GM19467 (cell line): Measurements from ENCODE around the gene AUTS2.

Source experiments
- ATAC-seq: cut with Tn5 transposase; IDR thresholded peaks from one replicate; pipeline ENCODE4 v1.9.1; 2021; ENCODE audit warnings: mild to moderate bottlenecking, moderate library complexity; ENCODE audit not compliant: unreplicated experiment

The AUTS2 gene

GRCh38 chr7:69654849-69655707, 56.8 kb downstream of the AUTS2 start:
- ATAC-seq: no peak

GRCh38 chr7:69656077-69656476, 57.8 kb downstream of the AUTS2 start:
- ATAC-seq: no peak

GRCh38 chr7:69656890-69657289, 58.6 kb downstream of the AUTS2 start:
- no peak for ATAC-seq

GRCh38 chr7:69657331-69657730, 59.1 kb downstream of the AUTS2 start:
- no peak for ATAC-seq

- ATAC-seq: no peak
Measured at GRCh38 chr7:69657985-69658384, 59.7 kb downstream of the AUTS2 start.

- no peak for ATAC-seq
Measured at GRCh38 chr7:69659983-69660382, 61.7 kb downstream of the AUTS2 start.

- ATAC-seq: no peak
Measured at GRCh38 chr7:69661342-69661741, 63.1 kb downstream of the AUTS2 start.

- no peak for ATAC-seq
Measured at GRCh38 chr7:69663911-69664832, 65.9 kb downstream of the AUTS2 start.

- no peak for ATAC-seq
Measured at GRCh38 chr7:69665369-69665768, 67.1 kb downstream of the AUTS2 start.

- no peak for ATAC-seq
Measured at GRCh38 chr7:69668339-69668870, 70.1 kb downstream of the AUTS2 start.

GRCh38 chr7:69670701-69671100, 72.4 kb downstream of the AUTS2 start:
- no peak for ATAC-seq

GRCh38 chr7:69673074-69673473, 74.8 kb downstream of the AUTS2 start:
- no peak for ATAC-seq

GRCh38 chr7:69674701-69675182, 76.5 kb downstream of the AUTS2 start:
- peak; percentile 91 for ATAC-seq

- ATAC-seq: no peak
Measured at GRCh38 chr7:69676247-69676646, 78.0 kb downstream of the AUTS2 start.

GRCh38 chr7:69677054-69677852, 79.0 kb downstream of the AUTS2 start:
- ATAC-seq: no peak

- ATAC-seq: no peak
Measured at GRCh38 chr7:69677881-69678493, 79.7 kb downstream of the AUTS2 start.

- ATAC-seq: no peak
Measured at GRCh38 chr7:69678494-69679187, 80.4 kb downstream of the AUTS2 start.

GRCh38 chr7:69681181-69681580, 82.9 kb downstream of the AUTS2 start:
- ATAC-seq: no peak

- ATAC-seq: no peak
Measured at GRCh38 chr7:69682518-69682917, 84.2 kb downstream of the AUTS2 start.

GRCh38 chr7:69683002-69683401, 84.7 kb downstream of the AUTS2 start:
- ATAC-seq: no peak
